Vagina (tissue), 2 donors: ENCODE measurements around the gene EPHB4. TPM values are rescaled to one million over a fixed set of nuclear protein-coding genes. Genes with fewer than 3 reads are reported as not detected.
A peak's percentile ranks its signal among the peaks of the same experiment; 100 is the strongest.

ENCODE experiments used
- DNase-seq, 2 donors: peaks; one replicate each; pipeline ENCODE4 v3.0.0-alpha.2; 2017; ENCODE audit errors: extremely low spot score in 2 of 2
- H3K27ac ChIP-seq: fragments of 200-600 bp; sonication (generic); one replicate; pipeline ENCODE4 v1.5.1; 2019
- H3K27me3 ChIP-seq: fragments of 200-600 bp; sonication (generic); one replicate; pipeline ENCODE4 v1.5.1; 2019
- H3K36me3 ChIP-seq, 2 donors: fragments of 200-600 bp; sonication (generic); one replicate each; pipeline ENCODE4 v1.5.1; 2017 to 2019
- H3K4me1 ChIP-seq: fragments of 200-600 bp; sonication (generic); one replicate; pipeline ENCODE4 v1.5.1; 2019
- H3K4me3 ChIP-seq, 2 donors: fragments of 200-600 bp; sonication (generic); 1 replicate in 1 of 2; 2 replicates in 1 of 2; pipeline ENCODE4 v1.5.1; 2016 to 2019
- H3K9me3 ChIP-seq: fragments of 200-600 bp; sonication (generic); one replicate; pipeline ENCODE4 v1.5.1; 2019
- POLR2A ChIP-seq, 2 donors: fragments of 450-650 bp; IDR thresholded peaks; one replicate each; pipeline ENCODE4 v1.6.1; 2017; ENCODE audit warnings: antibody characterized with exemption in 2 of 2, mild to moderate bottlenecking in 2 of 2, moderate library complexity in 2 of 2
- POLR2AphosphoS5 ChIP-seq, 2 donors: sonication (generic); formaldehyde crosslinking; IDR thresholded peaks; one replicate each; pipeline ENCODE4 v1.9.0; 2017; ENCODE audit warnings: antibody characterized with exemption in 2 of 2, mild to moderate bottlenecking in 2 of 2, low read depth in 1 of 2; ENCODE audit not compliant: insufficient read depth in 1 of 2
- intact Hi-C: fragments of 100-400 bp; cut with DNase I; formaldehyde crosslinking; loops from one replicate; pipeline ENCODE4 v1.15.1; 2023
- total RNA-seq: library from RNA; depleted of rRNA; stranded (reverse); fragments of >200 nt; gene quantifications from one replicate; pipeline ENCODE4 v1.2.3, GENCODE V29; 2016
- TF ChIP-seq, protein P1 (sequence below), 3 experiments: fragments of 450-650 bp in 2 of 3; fragments of 200-600 bp in 1 of 3; sonication (generic) in 1 of 3; IDR thresholded peaks; one replicate each; pipeline ENCODE4 v1.5.1; 2017 to 2019; ENCODE audit warnings: antibody characterized with exemption in 3 of 3, mild to moderate bottlenecking in 2 of 3, moderate library complexity in 2 of 3

The EPHB4 gene
- total RNA-seq, 1 donor from 2014 or later: 72.4 TPM

GRCh38 chr7:100799037-100799896, 28.1 kb downstream of the EPHB4 start:
- Histone ChIP-seq H3K4me1 (peaks cover 45% of the 10 kb centered on the region), H3K36me3 (peaks cover 0 to under 1% of the 10 kb centered on the region in 2 donors), H3K27ac (no peak overlapping the region), H3K9me3 (no peaks in the 10 kb centered on the region), H3K27me3 (no peaks in the 10 kb centered on the region), H3K4me3 (no peak overlapping the region)
- intact Hi-C loops: loop anchor here (5.0 kb wide), 1 partner anchor 53 kb away; the partner anchor contains the start of gene SLC12A9
- DNase-seq: no peak
- TF ChIP-seq POLR2A (IDR thresholded peaks at IDR 0.05): no peak
- TF ChIP-seq POLR2AphosphoS5 (IDR thresholded peaks at IDR 0.05; ENCODE audit: insufficient read depth in 1 of 2, low read depth in 1 of 2): peak in 1 of 2 donors; percentile 9
- TF ChIP-seq, protein P1, sequence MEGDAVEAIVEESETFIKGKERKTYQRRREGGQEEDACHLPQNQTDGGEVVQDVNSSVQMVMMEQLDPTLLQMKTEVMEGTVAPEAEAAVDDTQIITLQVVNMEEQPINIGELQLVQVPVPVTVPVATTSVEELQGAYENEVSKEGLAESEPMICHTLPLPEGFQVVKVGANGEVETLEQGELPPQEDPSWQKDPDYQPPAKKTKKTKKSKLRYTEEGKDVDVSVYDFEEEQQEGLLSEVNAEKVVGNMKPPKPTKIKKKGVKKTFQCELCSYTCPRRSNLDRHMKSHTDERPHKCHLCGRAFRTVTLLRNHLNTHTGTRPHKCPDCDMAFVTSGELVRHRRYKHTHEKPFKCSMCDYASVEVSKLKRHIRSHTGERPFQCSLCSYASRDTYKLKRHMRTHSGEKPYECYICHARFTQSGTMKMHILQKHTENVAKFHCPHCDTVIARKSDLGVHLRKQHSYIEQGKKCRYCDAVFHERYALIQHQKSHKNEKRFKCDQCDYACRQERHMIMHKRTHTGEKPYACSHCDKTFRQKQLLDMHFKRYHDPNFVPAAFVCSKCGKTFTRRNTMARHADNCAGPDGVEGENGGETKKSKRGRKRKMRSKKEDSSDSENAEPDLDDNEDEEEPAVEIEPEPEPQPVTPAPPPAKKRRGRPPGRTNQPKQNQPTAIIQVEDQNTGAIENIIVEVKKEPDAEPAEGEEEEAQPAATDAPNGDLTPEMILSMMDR (IDR thresholded peaks at IDR 0.05): peak; percentile 34 to 70 (median 42)

GRCh38 chr7:100794741-100795140, 32.6 kb downstream of the EPHB4 start:
- Histone ChIP-seq H3K27ac (no peak overlapping the region), H3K4me3 (no peak overlapping the region), H3K27me3 (no peaks in the 10 kb centered on the region), H3K9me3 (no peaks in the 10 kb centered on the region), H3K4me1 (peaks cover 6% of the 10 kb centered on the region), H3K36me3 (no peaks in the 10 kb centered on the region)
- no peak for TF ChIP-seq POLR2AphosphoS5 (IDR thresholded peaks at IDR 0.05; ENCODE audit: insufficient read depth in 1 of 2, low read depth in 1 of 2)
- no peak for TF ChIP-seq POLR2A (IDR thresholded peaks at IDR 0.05)
- TF ChIP-seq, protein P1 (IDR thresholded peaks at IDR 0.05): no peak
- intact Hi-C loops: loop anchor here (5.0 kb wide), 1 partner anchor 58 kb away; the partner anchor contains the start of gene SLC12A9
- DNase-seq: no peak

GRCh38 chr7:100793806-100794660, 33.3 kb downstream of the EPHB4 start:
- Histone ChIP-seq H3K4me1 (no peaks in the 10 kb centered on the region), H3K27me3 (no peaks in the 10 kb centered on the region), H3K36me3 (no peaks in the 10 kb centered on the region), H3K4me3 (no peak overlapping the region), H3K9me3 (no peaks in the 10 kb centered on the region), H3K27ac (no peak overlapping the region)
- intact Hi-C loops: no loop called here
- TF ChIP-seq POLR2AphosphoS5 (IDR thresholded peaks at IDR 0.05; ENCODE audit: insufficient read depth in 1 of 2, low read depth in 1 of 2) (no peak), POLR2A (IDR thresholded peaks at IDR 0.05) (no peak)
- TF ChIP-seq, protein P1 (IDR thresholded peaks at IDR 0.05): no peak
- DNase-seq: no peak

- Histone ChIP-seq H3K4me3 (no peak overlapping the region), H3K4me1 (no peaks in the 10 kb centered on the region), H3K9me3 (no peaks in the 10 kb centered on the region), H3K36me3 (no peaks in the 10 kb centered on the region), H3K27me3 (no peaks in the 10 kb centered on the region), H3K27ac (no peak overlapping the region)
- DNase-seq: no peak
- intact Hi-C loops: no loop called here
- TF ChIP-seq, protein P1 (IDR thresholded peaks at IDR 0.05): no peak
- no peak for TF ChIP-seq POLR2A (IDR thresholded peaks at IDR 0.05)
- TF ChIP-seq POLR2AphosphoS5 (IDR thresholded peaks at IDR 0.05; ENCODE audit: insufficient read depth in 1 of 2, low read depth in 1 of 2): no peak
Observed at GRCh38 chr7:100791881-100792666, 35.2 kb downstream of the EPHB4 start.
